HG03469 (cell line): ENCODE measurements around the gene LPCAT3.
"Not testable (repeated sequence)": the region's sequence is repeated elsewhere in the genome, so short reads cannot be mapped to it uniquely, and the experiment has no call there.

Source experiments
- ATAC-seq: cut with Tn5 transposase; IDR thresholded peaks from one replicate; pipeline ENCODE4 v1.9.1; 2021; ENCODE audit warnings: mild to moderate bottlenecking, moderate library complexity, moderate number of reproducible peaks; ENCODE audit not compliant: unreplicated experiment

LPCAT3 gene

GRCh38 chr12:7018350-7019042 lies at the start of gene LPCAT3:
TSS of gene LPCAT3 (minus strand) at chr12:7018476. CDS start at chr12:7018424, 52 bp downstream.
- ATAC-seq: peak; percentile 72

GRCh38 chr12:7067096-7067495 lies 48.8 kb upstream of the LPCAT3 start:
- ATAC-seq: no peak

- ATAC-seq: no peak
Observed at GRCh38 chr12:7066596-7066995, 48.3 kb upstream of the LPCAT3 start.

DNA sequence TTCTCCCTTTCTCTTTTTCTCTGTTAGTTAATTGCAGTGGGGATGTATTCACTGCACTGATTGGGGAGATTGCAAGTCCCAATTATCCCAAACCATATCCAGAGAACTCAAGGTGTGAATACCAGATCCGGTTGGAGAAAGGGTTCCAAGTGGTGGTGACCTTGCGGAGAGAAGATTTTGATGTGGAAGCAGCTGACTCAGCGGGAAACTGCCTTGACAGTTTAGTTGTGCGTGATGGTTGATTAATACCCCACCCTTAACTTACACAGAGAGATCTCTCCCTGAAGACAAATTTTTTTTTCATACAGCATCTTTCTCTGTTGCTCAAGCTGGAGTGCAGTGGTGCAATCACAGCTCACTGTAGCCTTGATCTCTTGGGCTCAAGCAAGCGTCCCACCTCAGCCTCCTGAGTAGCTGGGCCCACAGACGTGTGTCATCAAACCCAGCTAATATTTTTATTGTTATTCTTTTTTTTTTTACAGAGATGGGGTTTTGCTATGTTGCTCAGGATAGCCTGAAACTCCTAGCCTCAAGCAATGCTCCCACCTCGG lies 46.9 kb upstream of the LPCAT3 start:
- ATAC-seq: no peak

GRCh38 chr12:7064516-7064915 lies 46.2 kb upstream of the LPCAT3 start:
- ATAC-seq: no peak

DNA sequence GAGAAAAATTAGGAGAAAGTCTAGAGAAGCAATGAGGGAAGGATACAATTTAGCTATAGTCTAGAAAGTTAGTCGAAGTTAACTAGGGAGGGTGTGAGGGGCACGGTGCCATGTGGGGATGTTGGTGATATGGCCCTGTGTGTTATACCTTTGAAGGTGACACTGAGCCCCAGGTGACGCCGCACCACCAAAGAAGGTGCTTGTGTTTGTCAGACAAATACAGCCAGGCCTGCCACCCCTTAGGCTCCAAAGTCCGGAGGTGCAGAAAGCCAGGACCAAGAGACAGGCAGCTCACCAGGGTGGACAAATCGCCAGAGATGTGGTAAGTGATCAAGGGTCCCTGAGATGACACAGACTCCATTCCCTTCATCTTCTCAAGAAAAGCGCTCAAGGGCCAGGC lies 43.3 kb upstream of the LPCAT3 start:
- ATAC-seq: no peak

GRCh38 chr12:7061138-7061537 lies 42.9 kb upstream of the LPCAT3 start:
- no peak for ATAC-seq

DNA sequence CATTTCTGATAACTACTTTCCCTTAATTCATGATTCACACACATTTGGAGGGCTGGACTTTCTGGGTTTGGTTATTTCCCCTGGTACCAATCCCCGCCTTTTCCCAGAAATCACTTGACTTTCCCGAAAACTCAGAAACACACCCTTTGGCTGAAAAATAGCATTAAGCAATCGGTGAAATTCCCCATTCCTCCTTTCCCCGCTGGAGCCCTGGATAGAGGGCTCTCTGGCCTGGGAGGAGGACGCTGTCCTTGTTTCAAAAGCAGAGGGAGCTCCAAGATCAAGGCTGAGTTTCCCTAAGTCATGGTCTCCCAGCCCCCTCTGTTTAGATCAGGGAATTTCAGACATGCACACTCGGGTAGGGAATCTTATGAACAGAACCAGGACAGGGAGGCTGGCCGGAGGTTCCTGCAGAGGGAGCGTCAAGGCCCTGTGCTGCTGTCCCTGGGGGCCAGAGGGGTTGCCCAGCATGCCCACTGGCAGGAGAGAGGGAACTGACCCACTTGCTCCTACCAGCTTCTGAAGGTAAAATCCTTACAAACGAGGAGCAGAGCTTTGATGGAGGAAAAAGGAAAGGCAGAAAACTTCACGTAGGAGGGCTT lies 42.2 kb upstream of the LPCAT3 start, which contains the start of gene C1S:
TSS of gene C1S (plus strand) at position 366 of the 602 bp plus-strand sequence. CDS start 1,195 bp downstream, outside the sequence.
- no peak for ATAC-seq

- no peak for ATAC-seq
Observed at GRCh38 chr12:7059780-7060179, 41.5 kb upstream of the LPCAT3 start.

DNA sequence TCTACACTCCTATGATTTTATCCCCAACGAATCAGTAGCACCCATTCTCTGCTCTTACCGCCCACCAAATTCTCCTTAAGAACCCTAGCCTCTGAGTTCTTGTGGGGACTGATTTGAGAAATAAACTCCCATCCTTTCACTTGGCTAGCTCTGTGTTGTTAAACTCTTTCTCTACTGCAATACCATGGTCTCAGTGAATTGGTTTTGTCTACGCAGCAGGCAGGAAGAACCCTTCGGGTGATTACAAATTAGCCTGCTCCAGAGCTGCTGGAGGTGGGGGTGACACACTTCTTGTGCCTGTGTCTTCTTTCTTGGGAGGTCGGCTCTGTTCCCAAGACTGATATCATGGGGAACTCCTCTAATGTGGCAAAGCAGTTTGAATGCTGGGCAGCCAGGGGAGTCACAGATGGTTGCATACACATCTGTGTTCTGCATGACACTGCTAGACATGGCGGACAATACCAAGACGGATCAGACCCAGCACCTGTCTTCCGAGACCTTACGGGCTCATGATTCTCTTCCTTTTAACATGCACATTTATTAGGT lies 40.6 kb upstream of the LPCAT3 start:
- ATAC-seq: no peak

DNA sequence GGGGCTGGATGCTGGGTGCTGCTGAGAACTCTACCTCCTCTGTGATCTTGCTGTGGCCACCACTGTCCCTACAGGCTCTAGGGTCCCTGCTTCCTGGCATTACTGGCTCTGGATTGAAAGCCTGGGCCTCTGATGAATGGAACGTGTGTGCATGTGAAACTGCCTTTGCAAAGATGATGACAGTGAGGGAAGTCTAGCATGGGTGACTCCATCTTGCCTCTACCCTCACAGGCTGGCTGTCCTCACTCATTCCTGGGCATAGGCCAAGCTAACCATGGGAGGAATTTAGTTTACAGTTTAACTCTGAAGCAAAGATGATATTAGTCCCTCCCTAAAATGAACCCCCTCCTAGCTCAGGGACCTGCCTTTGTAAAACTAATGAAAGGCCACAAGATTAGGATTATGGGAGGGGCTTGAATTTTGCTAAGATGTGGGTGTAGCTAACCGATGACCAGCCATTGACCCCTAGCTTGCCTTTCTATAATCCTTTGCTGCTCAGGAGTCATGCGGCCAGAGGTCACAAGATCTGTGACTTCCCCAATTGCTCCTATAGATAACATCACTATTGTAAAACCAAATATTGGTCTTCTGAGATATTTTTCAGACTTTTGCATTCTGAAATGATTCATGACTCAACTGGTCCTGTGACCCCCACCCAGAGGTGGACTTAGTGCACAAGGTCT lies 40.0 kb upstream of the LPCAT3 start:
- no peak for ATAC-seq

- not testable (repeated sequence) for ATAC-seq
Observed at GRCh38 chr12:7055736-7056135, 37.5 kb upstream of the LPCAT3 start.

DNA sequence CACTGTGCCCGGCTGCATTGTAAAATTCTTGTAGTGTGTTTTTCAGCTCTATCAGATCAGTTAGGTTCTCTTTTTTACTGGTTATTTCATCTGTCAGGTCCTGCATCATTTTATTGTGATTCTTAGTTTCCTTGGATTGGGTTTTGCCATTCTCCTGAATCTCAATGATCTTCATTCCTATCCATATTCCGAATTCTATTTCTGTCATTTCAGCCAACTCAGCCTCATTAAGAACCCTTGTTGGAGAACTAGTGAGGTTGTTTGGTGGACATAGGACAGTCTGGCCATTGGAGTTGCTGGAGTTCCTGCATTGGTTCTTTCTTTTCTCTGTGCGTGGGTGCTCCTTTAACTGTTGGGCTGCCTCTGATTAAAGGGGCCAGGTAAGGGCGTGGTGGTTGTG lies 36.6 kb upstream of the LPCAT3 start:
- ATAC-seq: no peak

GRCh38 chr12:7049973-7050372 lies 31.7 kb upstream of the LPCAT3 start:
- ATAC-seq: not testable (repeated sequence)

DNA sequence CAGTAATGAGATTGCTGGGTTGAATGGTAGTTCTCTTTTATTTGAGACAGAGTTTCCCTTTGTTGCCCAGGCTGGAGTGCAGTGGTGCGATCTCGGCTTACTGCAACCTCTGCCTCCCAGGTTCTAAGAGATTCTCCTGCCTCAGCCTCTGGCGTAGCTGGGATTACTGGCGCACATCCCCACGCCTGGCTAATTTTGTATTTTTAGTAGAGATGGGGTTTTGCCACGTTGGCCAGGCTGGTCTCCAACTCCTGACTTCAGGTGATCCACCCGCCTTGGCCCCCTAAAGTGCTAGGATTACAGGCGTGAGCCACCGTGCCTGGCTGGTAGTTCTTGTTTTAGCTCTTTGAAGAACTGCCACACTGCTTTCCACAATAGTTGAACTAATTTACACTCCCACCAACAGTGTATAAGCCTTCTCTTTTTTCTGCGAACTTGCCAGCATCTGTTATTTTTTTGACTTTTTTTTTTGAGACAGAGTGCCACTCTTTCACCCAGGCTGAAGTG lies 31.2 kb upstream of the LPCAT3 start:
- not testable (repeated sequence) for ATAC-seq

DNA sequence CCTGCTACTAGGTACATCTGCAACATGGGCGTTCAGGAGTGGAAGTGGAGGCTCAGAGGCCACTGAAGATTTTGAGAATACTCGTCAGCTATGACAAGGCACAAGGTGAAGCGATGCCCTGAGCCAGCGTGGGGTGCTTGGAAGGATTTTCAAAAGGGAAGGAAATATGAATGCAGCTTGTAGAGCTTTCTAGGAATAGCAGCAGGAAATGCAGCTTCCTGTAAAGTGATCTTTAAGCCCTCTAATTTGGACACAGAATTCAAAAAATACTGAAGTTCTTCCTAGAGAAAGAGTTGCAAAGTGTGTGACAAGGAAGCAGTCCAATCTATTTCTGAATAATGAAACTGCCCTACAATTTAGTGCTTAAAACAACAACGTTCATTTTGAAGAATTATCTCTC lies 29.0 kb upstream of the LPCAT3 start:
- no peak for ATAC-seq

DNA sequence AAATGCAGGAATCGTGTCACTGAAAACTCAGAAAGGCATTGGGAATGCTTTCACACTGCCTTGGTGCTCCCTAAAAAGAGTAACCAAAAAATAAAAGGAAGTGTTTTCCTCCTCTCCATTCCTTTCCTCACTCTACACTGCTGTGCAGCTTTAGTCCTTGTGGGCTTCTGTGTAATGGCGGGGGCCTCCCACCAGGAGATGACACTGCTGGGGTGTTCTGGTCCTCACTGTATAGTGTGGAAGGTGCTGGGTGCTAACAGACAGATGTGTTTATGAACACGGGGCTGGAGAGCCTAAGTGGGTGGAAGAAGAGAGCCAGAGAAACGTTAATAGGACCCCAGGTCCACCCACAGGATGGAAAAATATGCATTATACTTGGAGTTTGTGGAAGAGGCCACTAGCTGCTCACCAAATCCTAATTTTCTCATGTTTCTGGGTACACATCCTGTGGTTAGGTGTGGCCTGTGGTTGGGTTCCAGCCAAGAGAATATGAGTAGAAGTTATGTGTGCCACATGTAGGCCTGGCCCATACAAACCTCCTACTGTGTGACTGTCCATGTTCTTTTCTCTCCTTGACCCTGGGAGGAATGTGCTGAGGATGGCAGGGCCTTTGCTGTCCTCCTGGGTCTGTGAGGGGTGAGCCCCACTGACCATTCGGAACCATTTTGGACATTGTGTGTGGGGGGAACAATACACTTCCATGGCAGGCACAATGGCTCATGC lies 28.3 kb upstream of the LPCAT3 start:
- no peak for ATAC-seq

- ATAC-seq: no peak
Observed at GRCh38 chr12:7045913-7046312, 27.6 kb upstream of the LPCAT3 start.

- ATAC-seq: no peak
Observed at GRCh38 chr12:7042842-7043241, 24.6 kb upstream of the LPCAT3 start.

- no peak for ATAC-seq
Observed at GRCh38 chr12:7039403-7039802, 21.1 kb upstream of the LPCAT3 start.

GRCh38 chr12:7038591-7038990 lies 20.3 kb upstream of the LPCAT3 start:
- no peak for ATAC-seq
